Measurements from ENCODE around the gene NSG2. TPM values are rescaled to one million over a fixed set of nuclear protein-coding genes. Genes with fewer than 3 reads are reported as not detected.

The NSG2 gene
- total RNA-seq, 1 donor from 2014 or later, result 233 TPM

DNA sequence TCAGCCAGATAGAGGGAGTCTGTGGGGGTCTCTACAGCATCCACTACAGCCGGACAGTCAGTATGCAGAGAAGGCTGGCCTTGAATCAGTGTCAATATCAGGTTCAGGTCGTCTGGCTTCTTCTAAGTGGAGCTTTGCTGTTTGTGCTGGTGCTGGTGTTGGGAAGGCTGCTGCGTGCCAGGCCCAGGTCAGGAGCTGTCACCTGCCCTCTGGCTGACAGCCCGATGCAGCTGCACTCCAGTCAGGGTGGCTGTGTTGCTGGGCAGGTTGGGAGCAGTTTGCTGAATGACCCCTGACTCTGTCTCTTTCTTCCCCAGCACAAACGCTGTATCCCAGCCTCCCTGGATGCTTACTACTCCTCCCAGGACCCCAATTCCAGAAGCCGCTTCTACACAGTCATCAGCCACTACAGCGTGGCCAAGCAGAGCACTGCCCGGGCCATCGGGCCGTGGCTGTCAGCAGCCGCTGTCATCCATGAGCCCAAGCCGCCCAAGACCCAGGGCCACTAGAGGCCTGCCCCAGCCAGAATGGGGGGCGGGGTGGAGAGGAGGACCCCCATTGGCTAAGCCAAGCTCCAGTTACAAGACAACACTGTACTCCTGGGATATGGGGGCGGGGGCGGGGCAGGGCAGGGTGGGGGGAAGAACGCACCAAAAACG lies 61.6 kb downstream of the NSG2 start:
- Mint-ChIP-seq H3K4me1 (ENCODE audit: low read depth, unreplicated experiment) (peaks cover 6% of the 10 kb centered on the region), H3K27me3 (ENCODE audit: unreplicated experiment) (no peaks in the 10 kb centered on the region), H3K27ac (ENCODE audit: unreplicated experiment) (peak overlapping the region; percentile 35), H3K9me3 (ENCODE audit: unreplicated experiment) (no peaks in the 10 kb centered on the region), H3K4me3 (ENCODE audit: unreplicated experiment) (no peak overlapping the region), H3K36me3 (ENCODE audit: unreplicated experiment) (no peaks in the 10 kb centered on the region)
- DNase-seq, result no peak
- TF ChIP-seq, protein P1, sequence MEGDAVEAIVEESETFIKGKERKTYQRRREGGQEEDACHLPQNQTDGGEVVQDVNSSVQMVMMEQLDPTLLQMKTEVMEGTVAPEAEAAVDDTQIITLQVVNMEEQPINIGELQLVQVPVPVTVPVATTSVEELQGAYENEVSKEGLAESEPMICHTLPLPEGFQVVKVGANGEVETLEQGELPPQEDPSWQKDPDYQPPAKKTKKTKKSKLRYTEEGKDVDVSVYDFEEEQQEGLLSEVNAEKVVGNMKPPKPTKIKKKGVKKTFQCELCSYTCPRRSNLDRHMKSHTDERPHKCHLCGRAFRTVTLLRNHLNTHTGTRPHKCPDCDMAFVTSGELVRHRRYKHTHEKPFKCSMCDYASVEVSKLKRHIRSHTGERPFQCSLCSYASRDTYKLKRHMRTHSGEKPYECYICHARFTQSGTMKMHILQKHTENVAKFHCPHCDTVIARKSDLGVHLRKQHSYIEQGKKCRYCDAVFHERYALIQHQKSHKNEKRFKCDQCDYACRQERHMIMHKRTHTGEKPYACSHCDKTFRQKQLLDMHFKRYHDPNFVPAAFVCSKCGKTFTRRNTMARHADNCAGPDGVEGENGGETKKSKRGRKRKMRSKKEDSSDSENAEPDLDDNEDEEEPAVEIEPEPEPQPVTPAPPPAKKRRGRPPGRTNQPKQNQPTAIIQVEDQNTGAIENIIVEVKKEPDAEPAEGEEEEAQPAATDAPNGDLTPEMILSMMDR (IDR thresholded peaks at IDR 0.05; ENCODE audit: partially characterized antibody, unreplicated experiment), result no peak

DNA sequence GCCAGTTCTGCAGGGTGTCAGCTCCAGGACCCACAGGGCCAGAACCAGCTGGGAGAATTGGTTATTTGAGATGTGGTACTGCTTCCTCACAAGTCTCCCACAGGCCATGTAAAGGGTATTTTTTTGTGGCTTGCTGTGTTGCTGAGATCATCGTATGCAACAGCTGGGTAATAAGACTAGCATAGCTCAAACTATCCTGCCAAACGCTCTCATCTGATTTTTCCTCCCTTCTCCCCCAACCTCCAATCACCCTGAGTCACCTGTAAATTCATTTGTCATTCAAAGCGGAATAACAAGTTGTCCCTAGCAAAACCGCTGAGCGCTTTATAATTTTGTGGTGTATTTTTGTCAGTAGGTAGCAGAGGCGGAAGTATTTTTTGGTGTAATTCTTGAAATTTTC lies 63.2 kb downstream of the NSG2 start:
- H3K4me1 Mint-ChIP-seq (ENCODE audit: low read depth, unreplicated experiment), result peaks cover 6% of the 10 kb centered on the region
- no peak overlapping the region for H3K4me3 Mint-ChIP-seq (ENCODE audit: unreplicated experiment)
- no peaks in the 10 kb centered on the region for H3K27me3 Mint-ChIP-seq (ENCODE audit: unreplicated experiment)
- H3K36me3 Mint-ChIP-seq (ENCODE audit: unreplicated experiment), result no peaks in the 10 kb centered on the region
- DNase-seq, result no peak
- no peak overlapping the region for H3K27ac Mint-ChIP-seq (ENCODE audit: unreplicated experiment)
- TF ChIP-seq, protein P1 (IDR thresholded peaks at IDR 0.05; ENCODE audit: partially characterized antibody, unreplicated experiment), result no peak
- no peaks in the 10 kb centered on the region for H3K9me3 Mint-ChIP-seq (ENCODE audit: unreplicated experiment)

DNA sequence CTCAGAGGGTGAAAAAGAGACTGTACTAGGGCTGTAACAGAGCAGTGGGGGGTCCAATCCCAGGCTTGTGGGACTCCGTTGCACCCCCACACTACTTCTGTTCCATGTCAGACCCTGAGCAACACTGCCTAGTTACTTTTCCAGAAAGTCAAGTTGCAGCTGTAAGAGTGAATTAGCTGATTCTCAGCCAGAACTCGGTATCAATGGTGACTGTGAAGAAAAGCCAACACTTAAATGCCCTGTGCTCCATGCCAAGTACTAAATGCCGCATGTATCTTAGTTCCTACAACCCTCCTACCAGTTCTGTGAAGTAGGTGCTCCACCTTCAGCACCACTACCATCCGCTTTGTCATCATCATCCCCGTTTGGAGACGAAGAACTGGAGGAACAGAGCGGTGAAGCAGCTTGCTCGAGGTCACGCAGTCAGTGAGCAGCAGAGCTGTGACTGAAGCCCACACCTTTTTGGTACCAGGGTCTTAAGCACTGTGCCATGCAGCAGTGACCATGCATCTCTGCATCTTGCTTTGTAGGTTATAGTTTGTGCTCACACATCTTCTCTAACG lies 64.3 kb downstream of the NSG2 start:
- Mint-ChIP-seq H3K9me3 (ENCODE audit: unreplicated experiment) (no peaks in the 10 kb centered on the region), H3K4me3 (ENCODE audit: unreplicated experiment) (no peak overlapping the region), H3K36me3 (ENCODE audit: unreplicated experiment) (no peaks in the 10 kb centered on the region), H3K27me3 (ENCODE audit: unreplicated experiment) (no peaks in the 10 kb centered on the region), H3K4me1 (ENCODE audit: low read depth, unreplicated experiment) (peaks cover 6% of the 10 kb centered on the region), H3K27ac (ENCODE audit: unreplicated experiment) (no peak overlapping the region)
- DNase-seq, result no peak
- TF ChIP-seq, protein P1 (IDR thresholded peaks at IDR 0.05; ENCODE audit: partially characterized antibody, unreplicated experiment), result no peak

DNA sequence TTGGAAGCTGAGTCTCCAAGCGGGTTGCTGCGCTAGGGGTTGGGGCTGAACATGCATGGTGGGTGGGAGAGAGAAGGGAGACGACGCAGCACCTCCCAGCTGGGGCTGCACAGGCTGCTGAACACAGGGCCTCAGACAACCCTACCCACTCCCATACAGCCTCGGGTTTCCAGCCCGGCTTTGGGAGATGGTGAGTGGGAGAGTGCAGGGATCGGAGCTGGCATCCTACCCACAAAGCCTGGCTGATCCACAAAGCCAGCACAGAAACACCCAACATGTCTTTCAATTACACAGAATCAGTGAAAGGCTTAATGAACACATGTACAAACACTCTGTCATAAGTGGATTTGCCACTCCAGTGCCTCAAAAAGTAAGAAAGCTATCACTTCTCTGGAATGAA lies 64.8 kb downstream of the NSG2 start:
- TF ChIP-seq, protein P1 (IDR thresholded peaks at IDR 0.05; ENCODE audit: partially characterized antibody, unreplicated experiment), result no peak
- DNase-seq, result no peak
- Mint-ChIP-seq H3K36me3 (ENCODE audit: unreplicated experiment) (no peaks in the 10 kb centered on the region), H3K9me3 (ENCODE audit: unreplicated experiment) (no peaks in the 10 kb centered on the region), H3K27ac (ENCODE audit: unreplicated experiment) (no peak overlapping the region), H3K4me3 (ENCODE audit: unreplicated experiment) (no peak overlapping the region), H3K27me3 (ENCODE audit: unreplicated experiment) (no peaks in the 10 kb centered on the region), H3K4me1 (ENCODE audit: low read depth, unreplicated experiment) (peaks cover 6% of the 10 kb centered on the region)

DNA sequence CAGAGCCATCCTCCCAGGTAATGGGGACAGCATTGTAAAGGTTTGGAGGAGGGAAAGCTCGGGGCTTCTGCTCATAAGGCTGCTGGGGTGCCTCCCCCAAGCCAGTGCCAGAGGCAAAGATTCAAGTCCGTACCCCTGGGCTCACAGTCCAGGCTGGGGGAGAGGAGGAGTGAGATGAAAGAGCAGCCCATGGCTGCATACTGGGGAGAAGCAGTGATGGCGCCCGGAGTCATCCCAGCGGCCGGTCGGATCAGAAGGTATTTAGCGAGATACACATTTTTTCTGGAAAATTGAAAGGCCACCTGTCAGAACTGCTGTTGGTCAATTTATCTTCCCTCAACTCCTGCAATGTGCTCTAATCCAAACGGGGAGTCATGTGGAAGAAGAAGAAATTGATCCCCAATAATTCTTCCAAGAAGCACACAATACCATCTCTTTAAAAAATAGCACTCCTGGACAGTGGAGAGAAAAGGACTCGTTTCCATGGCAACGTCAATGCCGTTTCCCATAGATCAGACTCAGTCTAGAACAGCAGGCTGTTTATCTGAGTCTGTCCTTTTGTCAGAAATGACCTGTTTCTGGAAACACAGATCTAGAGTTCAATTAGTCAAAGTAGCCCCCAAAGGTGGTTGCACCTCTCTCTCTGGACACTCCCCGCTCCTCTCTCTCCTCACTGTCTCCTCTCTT lies 65.9 kb downstream of the NSG2 start:
- H3K27ac Mint-ChIP-seq (ENCODE audit: unreplicated experiment), result peak overlapping the region; percentile 2
- H3K9me3 Mint-ChIP-seq (ENCODE audit: unreplicated experiment), result no peaks in the 10 kb centered on the region

More for the DNA sequence above, 65.9 kb downstream of the NSG2 start:
- H3K4me1 Mint-ChIP-seq (ENCODE audit: low read depth, unreplicated experiment), result peaks cover 6% of the 10 kb centered on the region
- TF ChIP-seq, protein P1 (IDR thresholded peaks at IDR 0.05; ENCODE audit: partially characterized antibody, unreplicated experiment), result no peak
- no peak overlapping the region for H3K4me3 Mint-ChIP-seq (ENCODE audit: unreplicated experiment)
- peaks cover 3% of the 10 kb centered on the region for H3K36me3 Mint-ChIP-seq (ENCODE audit: unreplicated experiment)
- no peak for DNase-seq
- H3K27me3 Mint-ChIP-seq (ENCODE audit: unreplicated experiment), result no peaks in the 10 kb centered on the region
